GM21723 (cell line): ENCODE results near the gene NDUFB6.
A peak's percentile ranks its signal among the peaks of the same experiment; 100 is the strongest.
"Not testable (repeated sequence)": the region's sequence is repeated elsewhere in the genome, so short reads cannot be mapped to it uniquely, and the experiment has no call there.

Source experiments
- ATAC-seq: cut with Tn5 transposase; IDR thresholded peaks from one replicate; pipeline ENCODE4 v1.9.1; 2021; ENCODE audit warnings: mild to moderate bottlenecking, moderate library complexity; ENCODE audit not compliant: unreplicated experiment

The NDUFB6 gene

DNA sequence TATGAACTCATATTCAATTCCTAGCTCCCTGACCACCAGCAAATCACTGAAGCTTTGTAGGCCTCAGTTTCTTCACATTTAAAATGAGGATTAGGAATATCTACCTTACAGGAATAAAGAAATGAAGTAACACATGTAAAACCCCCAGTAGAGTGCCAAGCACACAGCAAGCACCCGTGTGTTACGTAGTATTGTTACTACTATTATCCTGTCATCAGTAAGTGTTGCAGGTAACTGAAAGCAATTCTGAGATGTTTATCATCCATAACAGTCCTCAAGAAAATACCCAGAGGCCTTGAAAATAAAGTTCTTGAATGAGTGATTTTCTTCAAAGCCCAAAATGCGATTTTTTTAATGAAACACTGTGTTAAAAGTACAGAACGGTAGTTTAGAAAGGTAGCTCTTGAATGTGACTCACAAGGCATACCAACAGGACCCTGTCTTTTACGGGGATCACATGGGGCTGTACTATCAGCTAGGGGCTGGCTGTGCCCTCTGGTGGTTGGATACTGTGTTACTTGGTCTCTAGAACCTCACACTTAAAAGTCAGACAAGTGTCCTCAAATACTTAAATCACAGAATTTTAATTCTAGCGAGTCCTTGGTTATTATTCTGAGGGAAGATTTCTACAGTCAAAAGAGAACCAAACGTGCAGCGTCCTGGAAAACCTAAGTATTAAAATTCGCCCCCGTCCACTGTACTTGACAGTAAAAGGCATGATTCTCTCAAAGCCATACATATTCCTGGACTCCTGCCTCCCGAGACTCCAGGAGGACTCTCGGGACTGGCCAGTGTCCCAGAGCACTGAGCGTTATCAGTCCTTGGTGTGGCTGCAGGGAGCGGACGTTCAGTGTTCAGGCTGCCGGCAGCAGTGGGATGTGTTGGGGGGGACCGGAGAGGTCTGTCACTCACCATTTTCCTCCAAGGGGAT, 725 bp downstream of the NDUFB6 start:
- ATAC-seq = peak; percentile 91

- no peak for ATAC-seq
These were observed 2.7 kb downstream of the NDUFB6 start for GRCh38 chr9:32570262-32570661.

GRCh38 chr9:32566770-32567169, 6.2 kb downstream of the NDUFB6 start:
- ATAC-seq = no peak

DNA sequence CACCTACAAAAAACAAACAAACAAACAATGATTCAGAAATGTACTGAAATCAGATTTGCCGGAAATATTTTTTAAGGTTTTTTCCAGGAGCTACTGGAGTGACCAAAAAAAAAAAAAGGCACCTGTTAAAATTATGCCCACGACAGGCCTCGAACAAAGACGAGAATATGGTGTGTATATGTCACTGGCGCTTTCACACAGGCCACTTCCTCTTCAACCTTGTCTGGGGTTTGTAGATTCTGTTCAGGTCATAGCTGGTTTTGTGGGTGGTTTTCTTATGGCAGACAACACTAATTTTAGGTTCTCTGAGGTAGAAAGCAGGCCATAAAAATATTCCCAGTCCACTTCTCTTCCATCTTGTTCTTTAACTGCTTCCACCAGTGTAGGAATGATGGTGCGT, 7.0 kb downstream of the NDUFB6 start:
- no peak for ATAC-seq

DNA sequence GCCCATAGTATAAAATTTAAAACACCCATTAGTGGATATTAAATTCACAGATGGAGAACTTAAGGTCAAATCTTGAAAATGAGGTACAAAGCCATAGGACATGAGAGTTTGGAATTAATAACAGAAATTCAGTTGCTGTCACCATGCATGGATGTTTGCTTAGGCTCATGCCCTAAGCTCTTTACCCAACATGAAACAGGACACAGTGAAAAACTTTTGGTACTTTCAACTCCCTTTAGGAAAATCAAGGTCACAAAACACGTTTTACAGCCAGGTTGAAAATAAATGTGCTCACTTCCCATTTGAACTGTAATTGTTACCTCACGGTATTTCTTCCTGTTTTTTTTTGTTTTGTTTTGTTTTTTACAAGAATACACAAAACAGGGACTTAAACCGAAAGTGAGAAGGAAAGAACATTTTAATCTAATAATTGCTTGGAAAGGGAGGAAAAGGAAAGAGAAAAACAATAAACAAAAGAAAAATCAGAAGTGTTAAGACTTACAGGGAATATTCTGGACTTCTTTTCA, 14.5 kb downstream of the NDUFB6 start:
- no peak for ATAC-seq

DNA sequence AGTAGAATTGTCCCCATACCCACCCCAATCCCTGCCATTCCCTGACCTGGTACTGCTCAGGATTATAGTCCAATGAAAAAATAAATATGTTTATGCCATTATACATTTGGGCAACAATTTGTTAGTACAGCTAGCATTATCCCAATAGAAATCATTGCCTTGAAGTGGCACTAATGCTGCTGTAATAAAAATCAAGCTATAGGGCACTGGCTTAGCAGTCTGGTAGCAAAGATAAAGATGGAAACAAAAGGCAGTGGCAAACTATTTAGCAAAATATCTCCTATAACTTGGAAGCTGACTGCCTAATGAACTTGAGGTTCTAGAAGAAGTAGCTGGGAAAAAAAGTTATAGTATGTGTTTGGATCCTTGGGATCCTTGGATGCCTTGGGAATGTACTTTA, 18.4 kb downstream of the NDUFB6 start:
- no peak for ATAC-seq

- ATAC-seq = no peak
These were observed 18.9 kb downstream of the NDUFB6 start for GRCh38 chr9:32554107-32554506.

GRCh38 chr9:32552172-32552872, 20.6 kb downstream of the NDUFB6 start, which contains the start of the genes SMIM27 and TOPORS:
Gene SMIM27, plus strand, starts transcription at chr9:32552327. Its CDS starts 108 bp downstream, at chr9:32552435.
Gene TOPORS, minus strand, starts transcription at chr9:32552586. Its CDS starts 150 bp downstream, at chr9:32552436.
- peak; percentile 76 for ATAC-seq

DNA sequence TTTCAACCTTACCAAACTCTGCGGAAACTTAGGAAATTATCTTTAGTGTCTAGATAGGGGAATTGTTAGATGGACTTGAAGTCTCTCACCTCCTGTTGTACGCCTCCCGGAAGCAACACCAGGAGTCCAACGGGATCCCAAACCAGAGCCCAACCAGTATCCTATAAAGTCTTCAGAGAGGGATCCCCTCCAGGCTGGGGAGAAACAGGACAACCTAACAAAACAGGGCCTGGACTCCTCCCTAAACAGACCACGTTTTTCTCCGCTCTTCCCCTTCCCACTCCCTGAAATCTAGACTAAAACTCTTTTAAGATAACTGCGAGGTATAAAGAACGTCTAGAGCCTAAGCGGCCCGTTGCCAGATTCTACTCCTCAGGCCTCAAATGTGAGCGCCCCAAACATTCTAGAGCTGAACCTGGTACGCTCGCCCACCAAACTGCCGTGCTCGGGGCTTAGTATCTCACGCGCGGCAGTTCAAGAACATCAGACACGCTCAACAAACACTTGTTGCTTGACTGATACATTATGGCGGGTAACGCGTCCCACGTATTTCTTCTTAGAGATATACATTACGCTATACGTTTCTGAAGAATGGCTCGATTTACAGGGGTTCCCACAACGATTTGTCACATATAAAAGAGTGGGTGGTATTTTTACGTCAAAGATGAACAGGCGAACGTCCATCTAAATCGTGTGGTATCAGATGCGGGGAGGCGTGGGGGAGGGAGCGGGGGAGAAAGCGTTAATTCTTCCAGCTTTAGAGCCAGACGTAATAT, 21.5 kb downstream of the NDUFB6 start:
- ATAC-seq = peak; percentile 18

DNA sequence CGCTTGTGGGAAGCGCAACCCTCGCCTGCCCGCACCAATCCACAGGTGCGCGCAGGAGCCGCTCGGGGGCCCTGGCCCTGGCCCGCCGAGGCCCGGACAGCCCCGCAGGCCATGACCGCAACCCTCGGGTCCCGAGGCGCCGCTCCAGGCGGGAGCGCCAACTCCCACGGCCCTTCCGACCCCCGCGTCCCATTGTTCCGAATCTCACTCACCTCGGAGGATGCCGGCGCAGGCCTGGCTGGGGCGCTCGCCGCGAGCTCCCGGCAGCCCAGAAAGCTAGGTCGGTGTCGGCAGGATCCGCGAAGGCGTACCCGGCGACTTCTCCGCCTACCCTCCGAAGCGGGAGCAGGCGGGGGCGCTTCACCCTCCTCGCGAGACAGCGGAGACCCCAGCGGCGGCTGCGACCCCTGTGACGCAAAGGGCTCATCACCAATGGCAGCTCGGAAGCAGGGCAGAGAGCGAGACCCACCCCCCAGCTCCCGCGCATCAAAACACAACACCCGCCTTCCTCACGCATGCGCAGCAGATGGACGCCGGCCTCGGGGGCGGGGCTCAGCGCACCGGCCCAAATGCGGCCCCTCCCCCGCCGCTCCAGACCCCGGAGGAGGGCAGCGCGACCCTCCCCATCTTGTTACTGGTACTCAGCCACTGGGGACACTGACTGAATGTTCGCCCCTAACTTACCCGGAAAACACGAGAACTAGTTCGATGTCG, 22.2 kb downstream of the NDUFB6 start:
- ATAC-seq = peak; percentile 65

DNA sequence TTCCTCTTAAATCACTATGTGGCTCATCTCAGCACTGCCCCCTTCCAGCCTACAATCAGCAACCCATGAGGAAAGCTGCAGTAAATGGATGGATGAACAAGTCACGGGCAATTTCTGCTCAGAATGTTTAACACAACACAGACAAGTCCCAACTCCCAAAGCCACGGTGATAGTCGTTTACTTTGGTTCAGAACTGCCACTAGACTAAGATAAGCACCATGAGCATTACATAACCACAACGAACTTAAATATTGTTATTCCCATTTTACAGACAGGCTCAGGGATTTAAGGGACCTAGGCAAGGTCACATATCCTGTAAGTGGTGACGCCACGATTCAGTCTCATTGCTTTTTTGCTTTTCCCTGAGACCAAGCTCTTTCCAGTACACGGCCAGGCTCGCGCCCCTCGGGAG, 22.8 kb downstream of the NDUFB6 start:
- no peak for ATAC-seq

- ATAC-seq = not testable (repeated sequence)
These were observed 24.7 kb downstream of the NDUFB6 start for GRCh38 chr9:32548213-32548612.

DNA sequence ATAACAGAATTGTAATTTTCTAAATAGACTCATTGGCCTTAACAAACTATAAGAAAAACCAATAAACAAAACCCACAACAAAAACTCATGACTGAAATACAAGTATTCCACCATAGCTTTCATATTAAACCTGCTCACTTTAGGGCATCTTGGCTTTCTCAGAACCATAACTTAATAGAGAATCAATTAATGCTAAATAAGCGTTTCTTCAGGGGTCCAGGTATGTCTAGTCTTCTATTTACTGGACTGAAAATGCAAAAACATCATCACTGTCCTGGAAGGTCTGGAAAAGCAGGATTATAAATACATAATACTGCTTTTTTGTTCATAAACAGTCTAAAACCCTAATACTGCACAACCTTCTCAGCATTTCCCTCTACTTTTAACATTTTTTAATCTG, 27.1 kb downstream of the NDUFB6 start:
- ATAC-seq = no peak

GRCh38 chr9:32543047-32543446, 29.9 kb downstream of the NDUFB6 start:
- no peak for ATAC-seq

- ATAC-seq = no peak
These were observed 39.1 kb downstream of the NDUFB6 start for GRCh38 chr9:32533816-32534215.

DNA sequence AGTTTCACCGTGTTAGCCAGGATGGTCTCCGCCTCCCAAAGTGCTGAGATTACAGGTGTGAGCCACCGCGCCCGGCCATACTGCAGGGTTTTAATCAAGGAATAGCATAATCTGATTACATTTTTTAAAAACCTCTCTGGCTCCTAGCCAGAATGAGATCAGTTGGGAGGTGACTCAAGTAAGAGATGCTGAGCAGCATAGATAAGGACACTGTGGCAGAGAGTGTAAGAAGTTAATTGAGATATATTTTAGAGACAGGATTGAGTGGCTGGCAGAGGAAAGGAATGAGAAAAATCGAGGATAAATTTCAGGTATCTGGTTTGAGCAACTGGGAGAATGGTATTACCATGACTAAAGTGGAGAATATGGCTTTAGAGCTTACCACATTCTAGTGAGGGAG, 39.6 kb downstream of the NDUFB6 start:
- ATAC-seq = no peak

DNA sequence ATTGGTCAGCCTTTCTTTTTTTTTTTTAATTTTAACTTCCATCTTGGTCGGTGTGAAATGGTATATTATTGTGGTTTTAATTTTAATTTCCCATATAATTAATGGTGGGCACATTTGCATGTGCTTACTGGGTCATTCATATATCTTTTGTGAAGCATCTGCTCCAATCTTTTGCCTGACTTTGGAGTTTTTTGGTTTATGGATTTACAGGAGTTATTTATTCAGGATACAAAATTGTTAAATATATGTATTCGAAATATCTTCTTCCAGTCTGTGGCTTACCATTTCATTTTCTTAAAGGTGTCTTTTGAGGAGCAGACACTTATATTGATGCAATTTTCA, 46.3 kb downstream of the NDUFB6 start:
- no peak for ATAC-seq

DNA sequence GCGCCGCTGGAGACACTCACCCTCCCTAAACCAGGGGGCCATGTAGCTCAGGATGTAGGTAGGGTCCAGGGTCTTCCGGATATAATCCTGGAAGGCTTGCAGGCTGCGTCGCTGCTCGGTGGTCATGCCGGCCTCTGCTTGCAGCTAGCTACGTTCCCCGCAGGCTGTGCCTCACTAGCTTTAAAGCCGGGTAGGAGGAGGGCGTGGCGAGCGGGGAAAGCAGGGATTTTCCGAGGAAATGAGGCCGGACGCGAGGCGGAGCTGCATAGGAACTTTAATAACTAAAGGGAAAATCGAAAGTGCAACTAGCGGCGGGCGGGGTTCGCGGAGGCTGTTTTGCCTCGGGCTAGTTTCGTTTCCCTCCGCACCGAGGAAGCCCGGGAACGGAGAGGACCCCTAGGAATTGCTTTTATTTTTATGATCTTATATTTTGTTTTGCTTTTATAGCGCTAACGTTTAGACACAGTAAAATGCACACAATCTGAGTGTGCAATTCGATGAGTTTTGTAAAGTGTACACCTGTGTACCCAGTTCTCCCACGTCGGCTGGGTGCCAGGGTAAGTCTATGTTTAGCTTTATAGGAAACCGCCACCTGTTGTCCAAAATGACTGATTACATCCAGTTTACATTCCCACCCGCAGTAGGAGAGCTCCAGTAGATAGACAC, 46.8 kb downstream of the NDUFB6 start, which contains the start of gene RIGI:
TSS of gene RIGI (minus strand) at position 156 of the 666 bp plus-strand sequence. CDS start at position 126, 30 bp downstream.
- ATAC-seq = peak; percentile 70

DNA sequence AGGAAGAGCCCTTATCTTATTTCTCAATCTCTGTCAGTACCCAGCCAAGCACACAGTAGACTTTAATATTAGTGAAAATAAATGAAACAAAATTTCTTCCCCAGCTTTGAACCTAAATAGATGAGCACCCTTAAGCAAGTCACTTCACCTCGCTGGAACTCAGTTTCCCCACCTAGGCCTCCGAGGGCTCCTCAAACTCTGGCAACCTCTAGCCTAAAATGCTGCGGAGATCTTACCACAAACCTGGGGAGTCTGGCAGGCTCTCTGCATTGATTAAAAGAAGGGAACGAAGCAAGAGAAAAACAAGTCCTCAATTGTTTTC, 47.3 kb downstream of the NDUFB6 start:
- peak; percentile 19 for ATAC-seq
